GM12878 (cell line): ENCODE data around the gene PPIL6. TPM values are rescaled to one million over a fixed set of nuclear protein-coding genes. Genes with fewer than 3 reads are reported as not detected.

Experiments
- ATAC-seq: fragments of 200-7000 bp; cut with Tn5 transposase; 3 replicates; pipeline ENCODE4 v1.9.1; 2020; ENCODE audit warnings: mild to moderate bottlenecking, moderate library complexity
- BruUV-seq: library from RNA; stranded (reverse); fragments of 400-500 nt; replicated peaks from 2 replicates; lab custom pipeline; 2021; lab: Mats Ljungman, UMichigan
- CTCF ChIA-PET: fragments of 300-600 bp; sonication (Branson Sonifier 250); formaldehyde crosslinking; extraction: SDS; loops from one replicate; lab custom pipeline; 2021; ENCODE audit warnings: inconsistent platforms; lab: Yijun Ruan, JAX
- POLR2A ChIA-PET: fragments of 350-600 bp; formaldehyde crosslinking; extraction: SDS; loops from one replicate; lab custom pipeline; 2021; ENCODE audit warnings: inconsistent platforms; lab: Charles Lee
- RAD21 ChIA-PET: fragments of 300-600 bp; sonication (Branson Sonifier 250); formaldehyde crosslinking; loops from one replicate; lab custom pipeline; 2023; ENCODE audit warnings: antibody characterized with exemption; ENCODE audit not compliant: unreplicated experiment; lab: Charles Lee
- SMC1A ChIA-PET: fragments of 300-600 bp; sonication (Branson Sonifier 250); formaldehyde crosslinking; loops from one replicate; lab custom pipeline; 2023; ENCODE audit not compliant: unreplicated experiment, uncharacterized antibody; lab: Charles Lee
- DNase-seq: peaks from one replicate; pipeline ENCODE4 v3.0.0-alpha.2; 2011; ENCODE audit warnings: low read depth, low spot score
- FAIRE-seq: peaks from 3 replicates; lab custom pipeline; 2011; peaks lifted over from hg19 to GRCh38; lab: Jason Lieb, UNC
- H2AFZ ChIP-seq: 2 replicates; pipeline ENCODE4 v1.6.0; 2011; ENCODE audit warnings: low read depth, low read length, control low read depth; ENCODE audit not compliant: control insufficient read depth
- H3K27ac ChIP-seq: 2 replicates; pipeline ENCODE4 v1.5.1; 2011; ENCODE audit warnings: control low read depth; ENCODE audit not compliant: control insufficient read depth, insufficient read depth
- H3K27me3 ChIP-seq, 2 experiments: replicated peaks in 1 of 2; 2 replicates each; pipeline versions ENCODE4 v1.6.0 to v1.6.1; 2011; ENCODE audit warnings: low read length in 1 of 2; ENCODE audit not compliant: control insufficient read depth in 2 of 2, insufficient read depth in 2 of 2
- H3K36me3 ChIP-seq, 2 experiments: 2 replicates each; pipeline ENCODE4 v1.5.1; 2011; ENCODE audit warnings: low read length in 1 of 2; ENCODE audit not compliant: control insufficient read depth in 2 of 2, insufficient read depth in 2 of 2
- H3K4me1 ChIP-seq: 2 replicates; pipeline ENCODE4 v1.6.1; 2011; ENCODE audit warnings: mild to moderate bottlenecking, low read length, moderate library complexity, mixed read lengths; ENCODE audit not compliant: control insufficient read depth, insufficient read depth
- H3K4me2 ChIP-seq: 2 replicates; pipeline ENCODE4 v1.6.0; 2011; ENCODE audit warnings: control low read depth; ENCODE audit not compliant: control insufficient read depth, insufficient read depth
- H3K4me3 ChIP-seq: fragments of 200-600 bp; sonication (generic); 2 replicates; pipeline ENCODE4 v1.5.1; 2016
- H3K79me2 ChIP-seq: 2 replicates; pipeline ENCODE4 v1.6.0; 2011; ENCODE audit warnings: low read length; ENCODE audit not compliant: control insufficient read depth, insufficient read depth
- H3K9ac ChIP-seq: 2 replicates; pipeline ENCODE4 v1.8.0; 2011; ENCODE audit warnings: low read length, control low read depth, mixed read lengths; ENCODE audit not compliant: control insufficient read depth, insufficient read depth
- H3K9me3 ChIP-seq: replicated peaks from 3 replicates; pipeline ENCODE4 v1.5.1; 2011; ENCODE audit warnings: mild to moderate bottlenecking, low read length; ENCODE audit not compliant: control insufficient read depth, insufficient read depth
- H4K20me1 ChIP-seq: 2 replicates; pipeline ENCODE4 v1.6.0; 2011; ENCODE audit not compliant: control insufficient read depth, insufficient read depth
- ELK1 ChIP-seq: IDR thresholded peaks from 2 replicates; pipeline ENCODE4 v1.6.1; 2012; ENCODE audit warnings: low read depth, low read length, improper control_type of control experiment
- GABPA ChIP-seq: IDR thresholded peaks from 2 replicates; pipeline ENCODE4 v1.6.1; 2014; ENCODE audit warnings: antibody characterized with exemption, low read depth, mild to moderate bottlenecking, inconsistent platforms
- IRF4 ChIP-seq: IDR thresholded peaks from 2 replicates; pipeline ENCODE4 v1.6.1; 2011; ENCODE audit warnings: low read depth, low read length
- JUNB ChIP-seq: IDR thresholded peaks from 2 replicates; pipeline ENCODE4 v1.6.1; 2016; ENCODE audit warnings: antibody characterized with exemption, mild to moderate bottlenecking
- JUND ChIP-seq: IDR thresholded peaks from 2 replicates; pipeline ENCODE4 v1.6.1; 2012; ENCODE audit warnings: low read depth, mild to moderate bottlenecking, low read length, improper control_type of control experiment, moderate library complexity
- PBX3 ChIP-seq: IDR thresholded peaks from 2 replicates; pipeline ENCODE4 v1.6.1; 2011; ENCODE audit warnings: mild to moderate bottlenecking, low read depth, low read length, moderate library complexity; ENCODE audit not compliant: insufficient replicate concordance
- RB1 ChIP-seq: fragments of 450-650 bp; formaldehyde crosslinking; IDR thresholded peaks from 2 replicates; pipeline ENCODE4 v1.6.1; 2017; ENCODE audit warnings: mild to moderate bottlenecking, borderline replicate concordance
- ZNF274 ChIP-seq: IDR thresholded peaks from one replicate; pipeline ENCODE4 v1.8.0; 2011; ENCODE audit not compliant: insufficient read length, insufficient read depth
- WGBS: methylation state at CpG from one replicate; pipeline ENCODE4 v1.1.6; 2016; ENCODE audit warnings: low lambda C conversion rate; ENCODE audit not compliant: insufficient replicate concordance, insufficient coverage; ENCODE audit errors: missing lambda C conversion rate; 5-methylcytosine and 5-hydroxymethylcytosine counted together
- in situ Hi-C: fragments of 300-500 bp; cut with MboI; formaldehyde crosslinking; loops from 9 replicates; pipeline ENCODE4 v1.14.3; 2018; ENCODE audit warnings: mixed read lengths
- intact Hi-C: fragments of 100-400 bp; cut with micrococcal nuclease; formaldehyde crosslinking; loops from one replicate; pipeline ENCODE4 v1.14.2; 2022; ENCODE audit not compliant: unreplicated experiment
- polyA plus RNA-seq, 11 experiments: library from polyadenylated mRNA; depleted of rRNA in 4 of 11; unstranded in 6 of 11; stranded (reverse) in 5 of 11; fragments of >200 nt; fragmentation: Nextera tagmentation in 4 of 11; fragmentation: Illumina TruSeq in 1 of 11; extraction: Ambion mirVana in 4 of 11; extraction: Trizol in 1 of 11; gene quantifications; 1 replicate in 1 of 11; 2 replicates in 10 of 11; pipeline versions ENCODE4 v1.2.1 to v1.2.3, GENCODE V29; 2011 to 2016; ENCODE audit warnings: inconsistent platforms in 2 of 11, missing spikeins in 2 of 11, low read depth in 1 of 11
- total RNA-seq, 4 experiments: library from RNA; depleted of rRNA in 3 of 4; stranded (reverse); fragments of >200 nt in 3 of 4; fragmentation: Illumina TruSeq in 1 of 4; extraction: Trizol in 1 of 4; gene quantifications; 2 replicates each; pipeline versions ENCODE4 v1.2.1 to v1.2.3, GENCODE V29; 2013 to 2021
- TF ChIP-seq, protein P1 (sequence below): IDR thresholded peaks from 2 replicates; pipeline ENCODE4 v1.6.1; 2011; ENCODE audit warnings: low read depth, mild to moderate bottlenecking, low read length, moderate library complexity, borderline replicate concordance; ENCODE audit errors: extremely low read depth
- TF ChIP-seq, protein P2 (sequence below): fragments of 450-650 bp; IDR thresholded peaks from 2 replicates; pipeline ENCODE4 v1.6.1; 2018; ENCODE audit warnings: mild to moderate bottlenecking, low read depth, moderate library complexity; ENCODE audit not compliant: partially characterized antibody
- TF ChIP-seq, protein P3 (sequence below): fragments of 450-650 bp; IDR thresholded peaks from 2 replicates; pipeline ENCODE4 v1.6.1; 2016; ENCODE audit warnings: mild to moderate bottlenecking

Gene PPIL6
- total and polyA plus RNA-seq, 10 of the 15 experiments (the other 5 are each of a cell fraction or from before 2014, with no cell fraction given) = 0.01 to 0.26 (median 0.12) TPM; not detected in 5

DNA sequence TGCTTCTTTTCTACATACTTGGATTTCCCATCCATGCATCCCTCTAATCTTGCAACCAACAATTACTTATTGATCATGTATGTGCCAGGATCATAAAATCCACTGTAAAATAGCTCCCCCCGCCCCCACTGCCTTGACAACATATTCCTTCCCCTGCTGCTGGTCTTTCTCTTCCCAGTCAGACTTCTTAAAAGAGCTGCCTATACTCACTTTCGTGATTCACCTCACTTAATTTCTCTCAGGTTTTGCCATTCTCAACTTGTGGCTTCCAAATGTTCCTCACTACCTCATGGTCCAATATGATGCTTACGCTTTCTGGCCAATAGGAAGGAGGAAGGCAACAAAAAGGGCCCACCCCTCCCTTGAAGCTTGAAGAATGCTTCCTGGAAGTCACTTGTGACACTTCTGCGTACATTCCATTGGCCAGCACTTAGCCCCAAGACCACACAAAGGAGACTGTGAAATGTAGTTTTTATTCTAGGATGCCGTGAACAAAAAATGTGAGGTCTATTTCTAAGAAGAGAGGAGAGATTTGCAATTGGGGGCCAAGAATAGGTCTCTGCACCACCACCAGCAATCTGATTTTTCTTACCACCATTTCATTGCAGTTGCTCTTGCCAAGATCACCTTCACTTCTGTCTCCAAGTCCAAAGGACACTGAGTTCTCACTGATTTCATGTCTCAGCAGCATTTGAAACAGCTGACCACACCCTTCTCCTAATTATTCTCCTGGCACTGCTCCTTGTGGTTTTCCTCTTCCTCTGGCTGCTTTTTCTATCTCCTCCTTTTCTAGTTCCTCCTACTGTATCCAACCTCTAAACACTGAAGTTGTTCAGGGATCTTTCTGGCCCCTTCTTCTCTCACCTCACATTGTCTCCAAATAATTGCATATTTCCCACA lies 88.9 kb downstream of the PPIL6 start (continued):
- no peak for TF ChIP-seq ELK1

DNA sequence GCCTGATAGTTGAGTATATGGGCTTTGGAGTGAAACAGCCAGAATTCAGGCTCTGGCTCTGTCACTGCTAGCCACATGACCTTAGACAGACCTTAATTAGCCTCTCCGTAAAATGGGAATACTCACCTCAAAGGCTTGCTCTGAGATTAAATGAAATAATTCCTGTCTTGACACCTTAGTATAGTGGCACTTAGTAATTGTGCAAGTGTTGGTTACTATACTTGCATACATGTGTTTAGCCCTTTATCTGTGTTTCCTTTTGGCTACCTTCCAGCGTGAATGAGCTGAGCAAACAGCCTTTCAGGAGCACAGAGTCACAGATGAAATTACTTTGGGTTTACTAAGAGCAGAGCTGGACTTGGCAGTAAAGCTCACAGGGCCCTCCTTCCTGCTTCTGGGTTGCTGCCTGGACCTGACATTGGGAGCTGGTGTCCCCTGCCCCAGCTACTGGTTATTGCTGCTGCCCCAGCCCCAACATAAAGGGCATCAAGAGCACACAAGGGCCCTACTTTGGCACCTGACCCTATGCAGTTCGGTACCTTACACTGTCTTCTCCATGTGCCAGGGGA lies 90.9 kb downstream of the PPIL6 start:
- Histone ChIP-seq H3K27ac (no peak overlapping the region), H2AFZ (no peak overlapping the region), H3K9me3 (no peaks in the 10 kb centered on the region), H3K4me3 (no peak overlapping the region), H3K79me2 (no peaks in the 10 kb centered on the region), H3K4me2 (no peak overlapping the region), H3K9ac (no peak overlapping the region), H3K36me3 (peaks cover 0 to 5% of the 10 kb centered on the region in 2 experiments; a peak in 1 of 4 replicates), H3K27me3 (no peaks in the 10 kb centered on the region), H4K20me1 (no peaks in the 10 kb centered on the region), H3K4me1 (no peaks in the 10 kb centered on the region)
- SMC1A ChIA-PET = interaction anchor here (0.7 to 1.4 kb wide), 4 partner anchors 28 to 161 kb away, joined by 3 to 5 read pairs (median 3); no protein-coding TSS in a partner anchor
- RAD21 ChIA-PET = no interaction called here
- intact Hi-C loops (no loop called here), in situ Hi-C loops (no loop called here)
- POLR2A ChIA-PET = interaction anchor here (0.9 kb wide), 1 partner anchor 22 kb away, joined by 3 read pairs; no protein-coding TSS in a partner anchor
- no peak for ATAC-seq
- no peak for FAIRE-seq
- CTCF ChIA-PET = interaction anchor here (1.4 kb wide), 1 partner anchor 34 kb away, joined by 6 read pairs; no protein-coding TSS in a partner anchor
- WGBS = 78% methylated on average over 3 of the region's 3 CpGs
- no TSS peak for BruUV-seq
- no peak for DNase-seq
- TF ChIP-seq, protein P1, sequence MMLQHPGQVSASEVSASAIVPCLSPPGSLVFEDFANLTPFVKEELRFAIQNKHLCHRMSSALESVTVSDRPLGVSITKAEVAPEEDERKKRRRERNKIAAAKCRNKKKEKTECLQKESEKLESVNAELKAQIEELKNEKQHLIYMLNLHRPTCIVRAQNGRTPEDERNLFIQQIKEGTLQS = no peak
- TF ChIP-seq, protein P2, sequence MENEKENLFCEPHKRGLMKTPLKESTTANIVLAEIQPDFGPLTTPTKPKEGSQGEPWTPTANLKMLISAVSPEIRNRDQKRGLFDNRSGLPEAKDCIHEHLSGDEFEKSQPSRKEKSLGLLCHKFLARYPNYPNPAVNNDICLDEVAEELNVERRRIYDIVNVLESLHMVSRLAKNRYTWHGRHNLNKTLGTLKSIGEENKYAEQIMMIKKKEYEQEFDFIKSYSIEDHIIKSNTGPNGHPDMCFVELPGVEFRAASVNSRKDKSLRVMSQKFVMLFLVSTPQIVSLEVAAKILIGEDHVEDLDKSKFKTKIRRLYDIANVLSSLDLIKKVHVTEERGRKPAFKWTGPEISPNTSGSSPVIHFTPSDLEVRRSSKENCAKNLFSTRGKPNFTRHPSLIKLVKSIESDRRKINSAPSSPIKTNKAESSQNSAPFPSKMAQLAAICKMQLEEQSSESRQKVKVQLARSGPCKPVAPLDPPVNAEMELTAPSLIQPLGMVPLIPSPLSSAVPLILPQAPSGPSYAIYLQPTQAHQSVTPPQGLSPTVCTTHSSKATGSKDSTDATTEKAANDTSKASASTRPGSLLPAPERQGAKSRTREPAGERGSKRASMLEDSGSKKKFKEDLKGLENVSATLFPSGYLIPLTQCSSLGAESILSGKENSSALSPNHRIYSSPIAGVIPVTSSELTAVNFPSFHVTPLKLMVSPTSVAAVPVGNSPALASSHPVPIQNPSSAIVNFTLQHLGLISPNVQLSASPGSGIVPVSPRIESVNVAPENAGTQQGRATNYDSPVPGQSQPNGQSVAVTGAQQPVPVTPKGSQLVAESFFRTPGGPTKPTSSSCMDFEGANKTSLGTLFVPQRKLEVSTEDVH = no peak
- TF ChIP-seq JUND (no peak), PBX3 (no peak), JUNB (no peak), GABPA (no peak), ZNF274 (no peak), RB1 (no peak), IRF4 (no peak)
- TF ChIP-seq, protein P3, sequence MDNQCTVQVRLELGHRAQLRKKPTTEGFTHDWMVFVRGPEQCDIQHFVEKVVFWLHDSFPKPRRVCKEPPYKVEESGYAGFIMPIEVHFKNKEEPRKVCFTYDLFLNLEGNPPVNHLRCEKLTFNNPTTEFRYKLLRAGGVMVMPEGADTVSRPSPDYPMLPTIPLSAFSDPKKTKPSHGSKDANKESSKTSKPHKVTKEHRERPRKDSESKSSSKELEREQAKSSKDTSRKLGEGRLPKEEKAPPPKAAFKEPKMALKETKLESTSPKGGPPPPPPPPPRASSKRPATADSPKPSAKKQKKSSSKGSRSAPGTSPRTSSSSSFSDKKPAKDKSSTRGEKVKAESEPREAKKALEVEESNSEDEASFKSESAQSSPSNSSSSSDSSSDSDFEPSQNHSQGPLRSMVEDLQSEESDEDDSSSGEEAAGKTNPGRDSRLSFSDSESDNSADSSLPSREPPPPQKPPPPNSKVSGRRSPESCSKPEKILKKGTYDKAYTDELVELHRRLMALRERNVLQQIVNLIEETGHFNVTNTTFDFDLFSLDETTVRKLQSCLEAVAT = no peak
